Smooth muscle cell (in vitro differentiated cells): ENCODE results near the gene PHF19. TPM values are rescaled to one million over a fixed set of nuclear protein-coding genes. Genes with fewer than 3 reads are reported as not detected.
A peak's percentile ranks its signal among the peaks of the same experiment; 100 is the strongest.

Source experiments
- DNase-seq: peaks from one replicate; lab custom pipeline; 2025; ENCODE audit not compliant: unreplicated experiment; lab: John Stamatoyannopoulos, UW
- H2AFZ ChIP-seq: fragments of 200-600 bp; sonication (generic); 2 replicates; pipeline ENCODE4 v1.6.0; 2016; ENCODE audit warnings: antibody characterized with exemption, low read depth, mild to moderate bottlenecking
- H3F3A ChIP-seq: fragments of 200-600 bp; sonication (generic); 2 replicates; pipeline ENCODE4 v1.6.0; 2017; ENCODE audit warnings: antibody characterized with exemption, low read depth
- H3K27ac ChIP-seq: fragments of 200-600 bp; sonication (generic); 2 replicates; pipeline ENCODE4 v1.5.1; 2016; ENCODE audit warnings: low read depth, mild to moderate bottlenecking
- H3K27me3 ChIP-seq: fragments of 200-600 bp; sonication (generic); 2 replicates; pipeline ENCODE4 v1.6.1; 2016; ENCODE audit warnings: low read depth, mild to moderate bottlenecking
- H3K36me3 ChIP-seq: fragments of 200-600 bp; sonication (generic); 2 replicates; pipeline ENCODE4 v1.5.1; 2016; ENCODE audit warnings: low read depth
- H3K4me1 ChIP-seq: fragments of 200-600 bp; sonication (generic); 2 replicates; pipeline ENCODE4 v1.5.1; 2016; ENCODE audit warnings: low read depth
- H3K4me2 ChIP-seq: fragments of 200-600 bp; sonication (generic); 2 replicates; pipeline ENCODE4 v1.6.0; 2016; ENCODE audit warnings: mild to moderate bottlenecking
- H3K4me3 ChIP-seq: fragments of 200-600 bp; sonication (generic); 2 replicates; pipeline ENCODE4 v1.5.1; 2016; ENCODE audit warnings: mild to moderate bottlenecking
- H3K79me2 ChIP-seq: fragments of 200-600 bp; sonication (generic); 2 replicates; pipeline ENCODE4 v1.6.0; 2016; ENCODE audit warnings: low read depth, mild to moderate bottlenecking
- H3K9ac ChIP-seq: fragments of 200-600 bp; sonication (generic); 2 replicates; pipeline ENCODE4 v1.6.0; 2016; ENCODE audit warnings: low read depth
- H3K9me3 ChIP-seq: fragments of 200-600 bp; sonication (generic); replicated peaks from 2 replicates; pipeline ENCODE4 v1.5.1; 2016; ENCODE audit warnings: low read depth
- H4K20me1 ChIP-seq: fragments of 200-600 bp; sonication (generic); 2 replicates; pipeline ENCODE4 v1.6.0; 2016; ENCODE audit warnings: low read depth
- WGBS: methylation state at CpG from one replicate; pipeline ENCODE4 v1.1.7; 2016; ENCODE audit warnings: low lambda C conversion rate; 5-methylcytosine and 5-hydroxymethylcytosine counted together
- polyA plus RNA-seq: library from polyadenylated mRNA; unstranded; fragments of >200 nt; fragmentation: Nextera tagmentation; extraction: Ambion mirVana; gene quantifications from 2 replicates; pipeline ENCODE4 v1.2.1, GENCODE V29; 2016
- total RNA-seq: library from RNA; depleted of rRNA; stranded (reverse); fragments of >200 nt; gene quantifications from 2 replicates; pipeline ENCODE4 v1.2.3, GENCODE V29; 2014
- TF ChIP-seq, protein P1 (sequence below): fragments of 200-600 bp; sonication (generic); IDR thresholded peaks from 2 replicates; pipeline ENCODE4 v1.5.1; 2017; ENCODE audit warnings: borderline replicate concordance, mild to moderate bottlenecking, antibody characterized with exemption; ENCODE audit not compliant: insufficient read depth, poor library complexity, severe bottlenecking

The PHF19 gene
- total and polyA plus RNA-seq, 2 experiments from 2014 or later: 14.1 to 19.3 TPM

DNA sequence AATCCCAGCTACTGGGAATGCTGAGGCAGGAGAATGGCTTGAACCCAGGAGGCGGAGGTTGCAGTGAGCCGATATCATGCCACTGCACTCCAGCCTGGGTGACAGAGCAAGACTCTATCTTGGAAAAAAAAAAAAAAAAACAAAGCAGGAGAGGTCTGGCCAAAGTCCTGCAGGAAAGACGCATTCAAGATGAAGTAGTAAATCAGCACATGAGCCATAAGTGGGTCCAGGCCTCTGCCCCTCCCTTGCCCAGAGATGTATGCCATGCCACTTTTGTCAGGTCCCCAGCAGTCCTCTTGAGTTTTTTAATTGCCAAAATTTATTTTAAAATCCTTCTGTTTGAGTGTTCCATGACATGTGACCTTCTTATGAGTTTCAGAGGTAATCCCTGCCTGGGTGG, 8.5 kb upstream of the PHF19 start:
- TF ChIP-seq, protein P1, sequence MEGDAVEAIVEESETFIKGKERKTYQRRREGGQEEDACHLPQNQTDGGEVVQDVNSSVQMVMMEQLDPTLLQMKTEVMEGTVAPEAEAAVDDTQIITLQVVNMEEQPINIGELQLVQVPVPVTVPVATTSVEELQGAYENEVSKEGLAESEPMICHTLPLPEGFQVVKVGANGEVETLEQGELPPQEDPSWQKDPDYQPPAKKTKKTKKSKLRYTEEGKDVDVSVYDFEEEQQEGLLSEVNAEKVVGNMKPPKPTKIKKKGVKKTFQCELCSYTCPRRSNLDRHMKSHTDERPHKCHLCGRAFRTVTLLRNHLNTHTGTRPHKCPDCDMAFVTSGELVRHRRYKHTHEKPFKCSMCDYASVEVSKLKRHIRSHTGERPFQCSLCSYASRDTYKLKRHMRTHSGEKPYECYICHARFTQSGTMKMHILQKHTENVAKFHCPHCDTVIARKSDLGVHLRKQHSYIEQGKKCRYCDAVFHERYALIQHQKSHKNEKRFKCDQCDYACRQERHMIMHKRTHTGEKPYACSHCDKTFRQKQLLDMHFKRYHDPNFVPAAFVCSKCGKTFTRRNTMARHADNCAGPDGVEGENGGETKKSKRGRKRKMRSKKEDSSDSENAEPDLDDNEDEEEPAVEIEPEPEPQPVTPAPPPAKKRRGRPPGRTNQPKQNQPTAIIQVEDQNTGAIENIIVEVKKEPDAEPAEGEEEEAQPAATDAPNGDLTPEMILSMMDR: no peak
- Histone ChIP-seq H3K9ac (no peak overlapping the region), H3K9me3 (no peaks in the 10 kb centered on the region), H3K4me1 (peaks cover 20% of the 10 kb centered on the region), H4K20me1 (no peaks in the 10 kb centered on the region), H3F3A (peaks cover 26% of the 10 kb centered on the region), H3K79me2 (no peaks in the 10 kb centered on the region), H3K36me3 (no peaks in the 10 kb centered on the region), H2AFZ (no peak overlapping the region), H3K4me2 (peak overlapping the region; percentile 63), H3K4me3 (no peak overlapping the region), H3K27me3 (no peaks in the 10 kb centered on the region), H3K27ac (peak overlapping the region; percentile 65)
- no peak for DNase-seq
- 34% methylated on average over 3 of the region's 3 CpGs for WGBS

DNA sequence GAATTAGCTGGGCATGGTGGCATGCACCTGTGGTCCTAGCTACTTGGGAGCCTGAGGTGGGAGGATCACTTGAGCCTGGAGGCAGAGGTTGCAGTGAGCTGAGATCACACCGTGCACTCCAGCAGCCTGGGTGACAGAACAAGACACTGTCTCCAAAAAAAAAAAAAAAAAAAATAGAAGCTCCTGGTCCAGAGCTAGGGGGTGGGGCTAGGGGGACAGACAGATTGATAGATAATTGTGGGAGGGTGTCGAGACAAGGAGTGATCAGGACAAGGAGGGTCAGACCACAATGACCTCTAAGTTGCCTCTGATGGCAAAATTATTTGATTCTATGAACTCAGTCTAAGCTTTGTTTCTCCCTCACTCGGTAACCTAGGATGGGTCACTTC, 6.6 kb upstream of the PHF19 start:
- H3K27ac ChIP-seq: no peak overlapping the region
- TF ChIP-seq, protein P1: no peak
- DNase-seq: no peak
- H3K79me2 ChIP-seq: no peaks in the 10 kb centered on the region
- H3K27me3 ChIP-seq: no peaks in the 10 kb centered on the region
- no peak overlapping the region for H3K4me3 ChIP-seq
- peaks cover 11% of the 10 kb centered on the region for H3K4me1 ChIP-seq
- no peak overlapping the region for H3K4me2 ChIP-seq
- 83% methylated on average over 3 of the region's 3 CpGs for WGBS
- no peak overlapping the region for H3K9ac ChIP-seq
- no peaks in the 10 kb centered on the region for H3K9me3 ChIP-seq
- H4K20me1 ChIP-seq: no peaks in the 10 kb centered on the region
- no peaks in the 10 kb centered on the region for H3K36me3 ChIP-seq
- H3F3A ChIP-seq: peaks cover 15% of the 10 kb centered on the region
- H2AFZ ChIP-seq: no peak overlapping the region

DNA sequence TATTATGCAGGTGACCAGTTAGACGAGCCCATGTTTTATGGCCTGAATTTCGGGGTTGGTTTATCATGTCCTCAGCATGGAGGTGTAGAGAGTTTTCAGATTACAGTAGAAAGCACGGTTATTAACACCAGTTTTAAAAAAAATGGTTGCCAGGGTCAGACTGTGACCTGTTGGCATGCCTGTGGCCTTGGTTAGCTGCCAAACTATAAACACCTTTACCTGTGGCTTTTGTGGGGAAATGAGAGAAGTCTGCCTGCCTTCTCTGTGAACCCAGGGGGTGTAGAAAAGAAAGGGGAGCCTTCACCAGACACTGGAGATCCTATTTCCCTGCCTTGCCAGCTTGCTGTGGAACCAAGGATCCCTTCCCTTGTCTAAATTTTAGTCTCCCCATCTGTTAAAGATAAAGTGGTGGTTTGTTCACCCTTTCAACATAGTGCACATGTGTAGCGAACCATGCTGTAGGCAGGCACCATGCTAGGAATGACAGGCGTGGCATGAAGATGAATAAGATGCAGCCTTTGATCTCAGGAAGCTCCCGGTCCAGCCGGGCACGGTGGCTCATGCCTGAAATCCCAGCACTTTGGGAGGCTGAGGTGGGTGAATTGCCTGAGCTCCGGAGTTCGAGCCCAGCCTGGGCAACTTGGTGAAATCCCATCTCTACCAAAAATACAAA, 6.1 kb upstream of the PHF19 start:
- Histone ChIP-seq H3F3A (peaks cover 15% of the 10 kb centered on the region), H3K4me1 (peaks cover 11% of the 10 kb centered on the region), H2AFZ (no peak overlapping the region), H3K27ac (no peak overlapping the region), H3K36me3 (no peaks in the 10 kb centered on the region), H3K79me2 (no peaks in the 10 kb centered on the region), H3K9ac (no peak overlapping the region), H3K4me3 (no peak overlapping the region), H3K9me3 (no peaks in the 10 kb centered on the region), H3K4me2 (no peak overlapping the region), H3K27me3 (no peaks in the 10 kb centered on the region), H4K20me1 (no peaks in the 10 kb centered on the region)
- WGBS: 87% methylated on average over 10 of the region's 10 CpGs
- TF ChIP-seq, protein P1: no peak
- no peak for DNase-seq

DNA sequence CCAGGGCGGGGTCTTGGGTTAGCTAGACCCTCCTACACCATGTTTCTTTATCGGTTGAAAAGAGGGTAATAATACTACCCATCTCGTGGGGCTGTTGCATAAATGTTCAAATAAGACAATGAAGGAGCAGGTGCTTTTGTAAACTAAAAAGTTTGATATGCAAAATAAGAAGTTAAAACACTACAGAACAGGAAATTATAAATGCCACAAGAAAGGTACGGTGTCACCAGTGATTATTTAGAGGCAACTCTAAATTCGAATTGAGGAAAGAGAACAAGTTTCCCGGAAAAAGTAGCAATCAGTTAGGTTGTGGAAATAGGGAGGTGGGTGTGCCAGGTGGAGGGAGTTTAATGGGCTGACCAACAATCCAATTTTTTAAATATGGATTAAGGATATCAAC, 2.5 kb upstream of the PHF19 start:
- Histone ChIP-seq H4K20me1 (no peaks in the 10 kb centered on the region), H3F3A (no peaks in the 10 kb centered on the region), H3K27ac (no peak overlapping the region), H3K4me1 (peaks cover 5% of the 10 kb centered on the region), H3K27me3 (no peaks in the 10 kb centered on the region), H3K79me2 (no peaks in the 10 kb centered on the region), H3K9me3 (no peaks in the 10 kb centered on the region), H3K36me3 (no peaks in the 10 kb centered on the region), H2AFZ (no peak overlapping the region), H3K4me2 (no peak overlapping the region), H3K4me3 (no peak overlapping the region), H3K9ac (no peak overlapping the region)
- 86% methylated on average over 6 of the region's 6 CpGs for WGBS
- no peak for DNase-seq
- TF ChIP-seq, protein P1: no peak
